ENCODE data around the gene HPSE2. TPM values are rescaled to one million over a fixed set of nuclear protein-coding genes. Genes with fewer than 3 reads are reported as not detected.

HPSE2 gene
- total RNA-seq, 1 donor from 2014 or later: not detected

- H3K4me1 Mint-ChIP-seq: no peaks in the 10 kb centered on the region
Observed at GRCh38 chr10:98825741-98826140, 409.9 kb downstream of the HPSE2 start.

GRCh38 chr10:98817396-98817795 is 418.3 kb downstream of the HPSE2 start:
- H3K4me3 Mint-ChIP-seq: no peak overlapping the region
- no peaks in the 10 kb centered on the region for H3K9me3 Mint-ChIP-seq
- H3K27ac Mint-ChIP-seq (ENCODE audit: unreplicated experiment): no peak overlapping the region
- H3K4me1 Mint-ChIP-seq: no peaks in the 10 kb centered on the region
- no peak for DNase-seq (ENCODE audit: low read depth, low spot score)
- H3K27me3 Mint-ChIP-seq (ENCODE audit: low read depth): no peaks in the 10 kb centered on the region
- no peaks in the 10 kb centered on the region for H3K36me3 Mint-ChIP-seq (ENCODE audit: low read depth)
- TF ChIP-seq CTCF (conservative IDR thresholded peaks at IDR 0.05): no peak

More at GRCh38 chr10:98825741-98826140, 409.9 kb downstream of the HPSE2 start:
- Mint-ChIP-seq H3K27ac (ENCODE audit: unreplicated experiment) (no peak overlapping the region), H3K4me3 (no peak overlapping the region), H3K27me3 (ENCODE audit: low read depth) (peaks cover 4% of the 10 kb centered on the region), H3K36me3 (ENCODE audit: low read depth) (no peaks in the 10 kb centered on the region), H3K9me3 (peaks cover 2% of the 10 kb centered on the region)
- no peak for TF ChIP-seq CTCF (conservative IDR thresholded peaks at IDR 0.05)
- no peak for DNase-seq (ENCODE audit: low read depth, low spot score)

- no peak overlapping the region for H3K27ac Mint-ChIP-seq (ENCODE audit: unreplicated experiment)
- H3K4me3 Mint-ChIP-seq: no peak overlapping the region
- H3K36me3 Mint-ChIP-seq (ENCODE audit: low read depth): no peaks in the 10 kb centered on the region
- no peaks in the 10 kb centered on the region for H3K9me3 Mint-ChIP-seq
- no peak for TF ChIP-seq CTCF (conservative IDR thresholded peaks at IDR 0.05)
- DNase-seq (ENCODE audit: low read depth, low spot score): no peak
- H3K27me3 Mint-ChIP-seq (ENCODE audit: low read depth): peaks cover 3% of the 10 kb centered on the region
- no peaks in the 10 kb centered on the region for H3K4me1 Mint-ChIP-seq
Observed at GRCh38 chr10:98815039-98815885, 420.4 kb downstream of the HPSE2 start.

DNA sequence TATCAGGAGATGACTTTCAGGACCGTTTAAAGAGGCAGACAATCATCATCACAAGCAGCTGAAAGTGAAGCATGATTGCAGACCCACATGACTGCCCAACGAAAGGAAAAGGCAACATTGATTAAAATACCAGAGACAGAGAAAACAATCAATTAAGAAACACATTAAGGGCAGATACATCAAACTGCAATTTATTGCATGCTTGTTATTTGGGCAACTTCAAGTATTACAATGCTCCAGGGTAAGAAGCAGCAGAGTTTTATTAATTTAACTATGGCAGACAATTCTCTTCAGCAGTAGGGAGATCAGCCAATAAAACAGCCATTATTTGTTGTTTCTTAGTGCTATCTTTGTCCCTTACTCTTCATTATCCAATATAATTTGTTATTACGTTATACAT is 421.2 kb downstream of the HPSE2 start:
- Mint-ChIP-seq H3K27ac (ENCODE audit: unreplicated experiment) (no peak overlapping the region), H3K9me3 (no peaks in the 10 kb centered on the region), H3K4me1 (no peaks in the 10 kb centered on the region), H3K36me3 (ENCODE audit: low read depth) (no peaks in the 10 kb centered on the region), H3K27me3 (ENCODE audit: low read depth) (peaks cover 3% of the 10 kb centered on the region), H3K4me3 (no peak overlapping the region)
- DNase-seq (ENCODE audit: low read depth, low spot score): no peak
- TF ChIP-seq CTCF (conservative IDR thresholded peaks at IDR 0.05): no peak

DNA sequence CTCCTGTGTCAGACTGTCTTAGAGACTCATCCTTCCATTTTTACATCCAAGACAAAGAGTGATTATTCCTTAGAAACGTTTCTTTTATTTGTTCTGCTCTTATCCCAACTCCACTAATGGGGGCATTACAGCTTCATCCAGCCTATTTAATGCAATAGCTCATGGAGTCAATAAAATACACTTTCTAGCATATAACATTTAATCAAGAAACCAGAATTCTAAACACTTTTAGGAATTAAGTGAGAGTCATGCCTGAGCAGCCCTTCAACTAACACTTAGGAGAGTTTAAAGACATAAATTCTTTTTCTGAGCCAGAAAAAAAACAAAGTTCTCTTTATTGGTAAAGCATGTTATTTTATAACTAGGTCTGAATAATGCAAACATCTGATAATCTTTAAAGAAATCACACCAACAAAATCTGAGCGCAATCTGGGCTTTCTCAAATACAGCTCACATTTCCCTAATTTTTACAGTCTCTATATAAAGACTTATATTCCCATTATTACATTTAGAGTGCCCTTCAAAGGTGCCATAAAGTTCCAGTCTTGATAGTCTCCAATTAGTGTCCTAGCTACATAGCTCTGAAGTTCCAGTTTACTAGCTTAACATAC is 427.3 kb downstream of the HPSE2 start:
- H3K27me3 Mint-ChIP-seq (ENCODE audit: low read depth): peaks cover 11% of the 10 kb centered on the region
- no peak overlapping the region for H3K4me3 Mint-ChIP-seq
- no peak for DNase-seq (ENCODE audit: low read depth, low spot score)
- H3K36me3 Mint-ChIP-seq (ENCODE audit: low read depth): no peaks in the 10 kb centered on the region
- no peaks in the 10 kb centered on the region for H3K4me1 Mint-ChIP-seq
- H3K9me3 Mint-ChIP-seq: no peaks in the 10 kb centered on the region
- TF ChIP-seq CTCF (conservative IDR thresholded peaks at IDR 0.05): no peak
- H3K27ac Mint-ChIP-seq (ENCODE audit: unreplicated experiment): no peak overlapping the region
